Esophagus squamous epithelium (tissue), 4 donors: ENCODE data around the gene CTDSPL.

Experiments used
- CTCF ChIP-seq, 6 experiments: fragments of 450-650 bp in 4 of 6; fragments of 200-600 bp in 2 of 6; sonication (generic) in 2 of 6; IDR thresholded peaks; one replicate each; pipeline ENCODE4 v1.5.1; 2016 to 2019; ENCODE audit warnings: antibody characterized with exemption in 6 of 6, mild to moderate bottlenecking in 4 of 6, moderate library complexity in 4 of 6
- POLR2A ChIP-seq, 4 donors: fragments of 450-650 bp; IDR thresholded peaks; one replicate each; pipeline ENCODE4 v1.6.1; 2017; ENCODE audit warnings: antibody characterized with exemption in 4 of 4, mild to moderate bottlenecking in 4 of 4, moderate library complexity in 3 of 4

GRCh38 chr3:38017445-38018295 is 156.0 kb downstream of the CTDSPL start:
- no peak for TF ChIP-seq CTCF (IDR thresholded peaks at IDR 0.05)
- TF ChIP-seq POLR2A (IDR thresholded peaks at IDR 0.05) = no peak
